Caco-2 (cell line): ENCODE results near the gene SMAD5. TPM values are rescaled to one million over a fixed set of nuclear protein-coding genes. Genes with fewer than 3 reads are reported as not detected.

Experiments used
- BruUV-seq: library from RNA; stranded (reverse); fragments of 400-500 nt; replicated peaks from 2 replicates; lab custom pipeline; 2021; lab: Mats Ljungman, UMichigan
- CTCF ChIA-PET: fragments of 300-600 bp; sonication (Branson Sonifier 250); formaldehyde crosslinking; loops from one replicate; lab custom pipeline; 2022; ENCODE audit warnings: antibody characterized with exemption; lab: Charles Lee
- POLR2A ChIA-PET: fragments of 300-600 bp; sonication (Branson Sonifier 250); formaldehyde crosslinking; loops from one replicate; lab custom pipeline; 2022; ENCODE audit warnings: antibody characterized with exemption; lab: Charles Lee
- DNase-seq, 2 experiments: peaks; one replicate each; pipeline versions ENCODE4 v3.0.0 to v3.0.0-alpha.2; 2020 to 2022
- H3K27me3 ChIP-seq: replicated peaks from 2 replicates; pipeline ENCODE4 v1.6.0; 2011; ENCODE audit warnings: low read length; ENCODE audit not compliant: control insufficient read depth, insufficient read depth
- H3K36me3 ChIP-seq: 2 replicates; pipeline ENCODE4 v1.5.1; 2011; ENCODE audit warnings: low read length; ENCODE audit not compliant: control insufficient read depth, insufficient read depth
- H3K4me1 ChIP-seq: fragments of 250-450 bp; sonication (Bioruptor Pico); 2 replicates; pipeline ENCODE4 v1.5.1; 2020; ENCODE audit warnings: mild to moderate bottlenecking
- H3K4me3 ChIP-seq: 2 replicates; pipeline ENCODE4 v1.5.1; 2011; ENCODE audit warnings: low read depth, mild to moderate bottlenecking, control low read depth, low read length
- H3K9me3 ChIP-seq: fragments of 250-450 bp; sonication (Bioruptor Pico); 2 replicates; pipeline ENCODE4 v1.5.1; 2020; ENCODE audit warnings: mild to moderate bottlenecking, moderate library complexity
- H3K27ac Mint-ChIP-seq: one replicate; pipeline ENCODE4 v1.8.0; 2022; ENCODE audit warnings: mixed read lengths; ENCODE audit not compliant: unreplicated experiment
- H3K27me3 Mint-ChIP-seq: one replicate; pipeline ENCODE4 v1.8.0; 2022; ENCODE audit warnings: mixed read lengths; ENCODE audit not compliant: insufficient read depth, unreplicated experiment
- H3K36me3 Mint-ChIP-seq: one replicate; pipeline ENCODE4 v1.8.0; 2022; ENCODE audit warnings: mild to moderate bottlenecking, mixed read lengths; ENCODE audit not compliant: insufficient read depth, unreplicated experiment
- H3K4me1 Mint-ChIP-seq: one replicate; pipeline ENCODE4 v1.8.0; 2022; ENCODE audit warnings: low read depth, mixed read lengths; ENCODE audit not compliant: unreplicated experiment
- H3K4me3 Mint-ChIP-seq: one replicate; pipeline ENCODE4 v1.8.0; 2022; ENCODE audit warnings: mild to moderate bottlenecking, moderate library complexity, mixed read lengths; ENCODE audit not compliant: unreplicated experiment
- H3K9me3 Mint-ChIP-seq: one replicate; pipeline ENCODE4 v1.8.0; 2022; ENCODE audit warnings: mixed read lengths; ENCODE audit not compliant: unreplicated experiment
- CTCF ChIP-seq, 2 experiments: fragments of 200-600 bp in 1 of 2; IDR thresholded peaks; 1 replicate in 1 of 2; 2 replicates in 1 of 2; pipeline versions ENCODE4 v1.5.1 to v1.8.0; 2011 to 2022; ENCODE audit warnings: antibody characterized with exemption in 1 of 2, control low read depth in 1 of 2, inconsistent platforms in 1 of 2, low read depth in 1 of 2, low read length in 1 of 2, mild to moderate bottlenecking in 1 of 2, moderate library complexity in 1 of 2; ENCODE audit not compliant: insufficient read depth in 1 of 2, severe bottlenecking in 1 of 2, unreplicated experiment in 1 of 2
- intact Hi-C: fragments of 100-400 bp; cut with micrococcal nuclease; formaldehyde crosslinking; loops from one replicate; pipeline ENCODE4 v1.10.0; 2022; ENCODE audit not compliant: unreplicated experiment
- total RNA-seq: library from RNA; stranded (reverse); gene quantifications from 2 replicates; pipeline ENCODE4 v1.2.3, GENCODE V29; 2022

The SMAD5 gene
- total RNA-seq, 1 experiment from 2014 or later, result 142 TPM

- H3K27me3 ChIP-seq, result no peaks in the 10 kb centered on the region
- intact Hi-C loops, result loop anchor here (5.0 kb wide), 1 partner anchor 48 kb away; no protein-coding TSS in a partner anchor
- no TSS peak for BruUV-seq
- TF ChIP-seq CTCF (IDR thresholded peaks at IDR 0.05; ENCODE audit: insufficient read depth in 1 of 2, low read depth in 1 of 2, low read length in 1 of 2, severe bottlenecking in 1 of 2, unreplicated experiment in 1 of 2), result no peak
- Mint-ChIP-seq H3K9me3 (no peaks in the 10 kb centered on the region), H3K27me3 (no peaks in the 10 kb centered on the region), H3K27ac (peak overlapping the region; percentile 45), H3K4me3 (peak overlapping the region; percentile 50), H3K4me1 (peaks cover 48% of the 10 kb centered on the region), H3K36me3 (peaks cover 50% of the 10 kb centered on the region)
- no peak overlapping the region for H3K4me3 ChIP-seq
- no peaks in the 10 kb centered on the region for H3K9me3 ChIP-seq
- peaks cover 2% of the 10 kb centered on the region; the same call in 1 of the 2 replicates for H3K36me3 ChIP-seq
- DNase-seq, result peak in 1 of 2 experiments; percentile 60
- ChIA-PET CTCF (interaction anchor here (0.6 kb wide), 1 partner anchor 29 kb away, joined by 3 read pairs; no protein-coding TSS in a partner anchor), POLR2A (interaction anchor here (0.6 to 0.9 kb wide), 2 partner anchors 17 to 46 kb away, joined by 3 to 6 read pairs; partner anchors contain the start of gene SMAD5)
- H3K4me1 ChIP-seq, result peaks cover 62% of the 10 kb centered on the region
Measured at GRCh38 chr5:136149891-136150290, 17.2 kb downstream of the SMAD5 start.

- POLR2A ChIA-PET, result no interaction called here
- H3K27ac Mint-ChIP-seq, result no peak overlapping the region
- H3K36me3 Mint-ChIP-seq, result peaks cover 74% of the 10 kb centered on the region
- Histone ChIP-seq H3K4me3 (no peak overlapping the region), H3K36me3 (peaks cover 11% of the 10 kb centered on the region), H3K4me1 (peaks cover 50% of the 10 kb centered on the region), H3K9me3 (no peaks in the 10 kb centered on the region), H3K27me3 (no peaks in the 10 kb centered on the region)
- intact Hi-C loops, result loop anchor here (5.0 kb wide), 1 partner anchor 51 kb away; no protein-coding TSS in a partner anchor
- peaks cover 49% of the 10 kb centered on the region for H3K4me1 Mint-ChIP-seq
- no peak for TF ChIP-seq CTCF (IDR thresholded peaks at IDR 0.05; ENCODE audit: insufficient read depth in 1 of 2, low read depth in 1 of 2, low read length in 1 of 2, severe bottlenecking in 1 of 2, unreplicated experiment in 1 of 2)
- no peak overlapping the region for H3K4me3 Mint-ChIP-seq
- H3K9me3 Mint-ChIP-seq, result peaks cover 16% of the 10 kb centered on the region
- TSS peak; percentile 9 for BruUV-seq
- DNase-seq, result no peak
- CTCF ChIA-PET, result no interaction called here
- H3K27me3 Mint-ChIP-seq, result no peaks in the 10 kb centered on the region
Measured at GRCh38 chr5:136153581-136154236, 21.1 kb downstream of the SMAD5 start.

- no peaks in the 10 kb centered on the region for H3K27me3 Mint-ChIP-seq
- Histone ChIP-seq H3K4me3 (no peak overlapping the region), H3K36me3 (peaks cover 11% of the 10 kb centered on the region), H3K9me3 (no peaks in the 10 kb centered on the region), H3K4me1 (peaks cover 37% of the 10 kb centered on the region), H3K27me3 (no peaks in the 10 kb centered on the region)
- H3K4me3 Mint-ChIP-seq, result no peak overlapping the region
- no TSS peak for BruUV-seq
- peaks cover 68% of the 10 kb centered on the region for H3K36me3 Mint-ChIP-seq
- no peak for DNase-seq
- POLR2A ChIA-PET, result no interaction called here
- peak overlapping the region; percentile 4 for H3K27ac Mint-ChIP-seq
- CTCF ChIA-PET, result no interaction called here
- peaks cover 37% of the 10 kb centered on the region for H3K4me1 Mint-ChIP-seq
- peaks cover 16% of the 10 kb centered on the region for H3K9me3 Mint-ChIP-seq
- intact Hi-C loops, result no loop called here
- no peak for TF ChIP-seq CTCF (IDR thresholded peaks at IDR 0.05; ENCODE audit: insufficient read depth in 1 of 2, low read depth in 1 of 2, low read length in 1 of 2, severe bottlenecking in 1 of 2, unreplicated experiment in 1 of 2)
Measured at GRCh38 chr5:136155078-136155477, 22.4 kb downstream of the SMAD5 start.
